BJ (cell line): ENCODE measurements around the gene SH3PXD2B. TPM values are rescaled to one million over a fixed set of nuclear protein-coding genes. Genes with fewer than 3 reads are reported as not detected.
"Not testable (repeated sequence)": the region's sequence is repeated elsewhere in the genome, so short reads cannot be mapped to it uniquely, and the experiment has no call there.

Experiments
- CTCF ChIA-PET: fragments of 350-600 bp; formaldehyde crosslinking; extraction: SDS; loops from one replicate; lab custom pipeline; 2021; ENCODE audit warnings: antibody characterized with exemption, inconsistent platforms; lab: Yijun Ruan, JAX
- POLR2A ChIA-PET: fragments of 300-600 bp; sonication (Branson Sonifier 250); formaldehyde crosslinking; extraction: SDS; loops from one replicate; lab custom pipeline; 2021; ENCODE audit warnings: antibody characterized with exemption; lab: Charles Lee
- DNase-seq: peaks from one replicate; pipeline ENCODE4 v3.0.0-alpha.2; 2011; ENCODE audit warnings: low read depth
- H3K27me3 ChIP-seq: 2 replicates; pipeline ENCODE4 v1.6.0; 2011; ENCODE audit warnings: low read length; ENCODE audit not compliant: control insufficient read depth, insufficient read depth
- H3K36me3 ChIP-seq: 2 replicates; pipeline ENCODE4 v1.5.1; 2011; ENCODE audit warnings: low read length; ENCODE audit not compliant: control insufficient read depth, insufficient read depth
- H3K4me3 ChIP-seq: 2 replicates; pipeline ENCODE4 v1.5.1; 2011; ENCODE audit warnings: low read depth, mild to moderate bottlenecking, control low read depth, low read length
- polyA plus RNA-seq: library from polyadenylated mRNA; depleted of rRNA; stranded (reverse); fragments of >200 nt; gene quantifications from 2 replicates; pipeline ENCODE4 v1.2.3, GENCODE V29; 2011
- TF ChIP-seq, protein P1 (sequence below): IDR thresholded peaks from 2 replicates; pipeline ENCODE4 v1.5.1; 2011; ENCODE audit warnings: low read depth, mild to moderate bottlenecking, control low read depth, inconsistent platforms, low read length, moderate library complexity; ENCODE audit not compliant: insufficient read depth

Gene SH3PXD2B
- polyA plus RNA-seq, 1 experiment = 15.5 TPM

DNA sequence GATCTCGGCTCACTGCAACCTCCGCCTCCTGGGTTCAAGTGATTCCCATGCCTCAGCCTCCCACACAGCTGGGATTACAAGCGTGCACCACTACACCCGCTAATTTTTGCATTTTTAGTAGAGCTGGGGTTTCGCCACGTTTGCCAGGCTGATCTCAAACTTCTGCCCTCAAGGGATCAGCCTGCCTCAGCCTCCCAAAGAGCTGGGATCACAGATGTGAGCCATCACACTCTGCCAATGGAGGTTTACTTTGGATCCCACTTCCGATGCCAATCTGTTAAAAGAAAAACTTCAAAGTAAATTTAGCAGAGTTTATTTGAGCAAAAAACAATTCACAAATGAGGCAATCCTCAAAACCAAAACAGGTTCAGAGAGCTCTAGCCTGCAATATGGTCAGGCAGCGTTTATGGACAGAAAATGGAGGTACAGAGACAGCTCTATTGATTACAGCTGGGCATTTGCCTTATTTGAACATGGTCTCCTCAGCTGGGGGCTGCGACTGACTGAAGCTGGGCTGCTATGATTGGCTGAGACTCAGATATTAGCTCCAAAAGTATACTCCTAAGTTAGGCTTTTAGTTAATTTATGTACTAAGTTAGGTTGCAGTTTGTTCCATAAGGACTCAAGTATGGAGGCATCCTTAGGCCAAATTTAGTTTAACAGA is 152.1 kb downstream of the SH3PXD2B start:
- TF ChIP-seq, protein P1, sequence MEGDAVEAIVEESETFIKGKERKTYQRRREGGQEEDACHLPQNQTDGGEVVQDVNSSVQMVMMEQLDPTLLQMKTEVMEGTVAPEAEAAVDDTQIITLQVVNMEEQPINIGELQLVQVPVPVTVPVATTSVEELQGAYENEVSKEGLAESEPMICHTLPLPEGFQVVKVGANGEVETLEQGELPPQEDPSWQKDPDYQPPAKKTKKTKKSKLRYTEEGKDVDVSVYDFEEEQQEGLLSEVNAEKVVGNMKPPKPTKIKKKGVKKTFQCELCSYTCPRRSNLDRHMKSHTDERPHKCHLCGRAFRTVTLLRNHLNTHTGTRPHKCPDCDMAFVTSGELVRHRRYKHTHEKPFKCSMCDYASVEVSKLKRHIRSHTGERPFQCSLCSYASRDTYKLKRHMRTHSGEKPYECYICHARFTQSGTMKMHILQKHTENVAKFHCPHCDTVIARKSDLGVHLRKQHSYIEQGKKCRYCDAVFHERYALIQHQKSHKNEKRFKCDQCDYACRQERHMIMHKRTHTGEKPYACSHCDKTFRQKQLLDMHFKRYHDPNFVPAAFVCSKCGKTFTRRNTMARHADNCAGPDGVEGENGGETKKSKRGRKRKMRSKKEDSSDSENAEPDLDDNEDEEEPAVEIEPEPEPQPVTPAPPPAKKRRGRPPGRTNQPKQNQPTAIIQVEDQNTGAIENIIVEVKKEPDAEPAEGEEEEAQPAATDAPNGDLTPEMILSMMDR = no peak
- no peak for DNase-seq
- Histone ChIP-seq H3K36me3 (no peaks in the 10 kb centered on the region), H3K4me3 (no peak overlapping the region), H3K27me3 (no peaks in the 10 kb centered on the region; the same call in 1 of the 2 replicates)
- CTCF ChIA-PET = interaction anchor here (0.6 to 2.8 kb wide), 6 partner anchors 8 to 391 kb away, joined by 3 to 14 read pairs (median 3); no protein-coding TSS in a partner anchor
- POLR2A ChIA-PET = interaction anchor here (0.5 kb wide), 1 partner anchor 11 kb away, joined by 4 read pairs; no protein-coding TSS in a partner anchor

DNA sequence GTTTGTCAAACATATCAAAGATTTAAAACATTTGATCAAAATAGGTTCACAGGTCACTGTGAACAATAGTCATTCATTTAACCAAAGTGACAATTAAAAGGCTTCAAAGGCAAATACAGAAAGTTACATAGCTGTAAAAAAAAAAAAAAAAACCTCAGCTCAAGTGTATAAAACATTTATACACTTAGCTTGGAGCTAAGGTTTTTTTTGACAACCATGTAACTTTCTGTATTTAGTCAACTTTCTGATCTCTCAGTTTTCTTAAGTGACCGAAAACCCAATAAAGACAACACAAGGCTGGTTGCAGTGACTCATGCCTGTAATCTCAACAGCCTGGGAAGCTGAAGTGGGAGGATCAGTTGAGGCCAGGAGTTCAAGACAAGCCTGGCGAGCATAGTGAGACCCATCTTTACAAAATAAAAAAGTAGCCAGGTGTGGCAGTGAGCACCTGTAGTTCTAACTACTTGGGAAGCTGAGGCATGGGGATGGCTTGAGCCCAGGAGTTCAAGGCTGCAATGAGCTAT is 154.3 kb downstream of the SH3PXD2B start:
- ChIA-PET CTCF (no interaction called here), POLR2A (no interaction called here)
- no peak overlapping the region for H3K4me3 ChIP-seq
- DNase-seq = no peak
- H3K36me3 ChIP-seq = no peaks in the 10 kb centered on the region
- TF ChIP-seq, protein P1 = no peak
- no peaks in the 10 kb centered on the region; the same call in 1 of the 2 replicates for H3K27me3 ChIP-seq

DNA sequence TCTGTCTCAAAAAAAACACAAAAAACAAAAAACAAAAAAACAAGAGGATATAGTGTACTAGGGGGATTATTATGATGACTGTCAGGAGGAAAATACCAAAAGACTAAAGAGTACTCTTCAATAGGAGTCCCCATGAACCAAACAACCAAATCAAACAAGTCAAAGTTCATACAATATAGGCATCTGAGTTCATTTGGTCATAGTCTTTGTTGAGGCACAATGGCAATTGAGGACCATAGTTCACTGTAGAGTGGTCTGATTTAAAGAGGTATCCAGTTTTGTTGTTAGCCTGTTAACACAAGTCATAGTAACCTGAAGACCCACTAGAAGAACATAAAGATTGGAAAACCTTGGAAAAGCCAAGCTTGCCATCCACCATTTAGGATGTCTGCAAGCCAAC is 159.5 kb downstream of the SH3PXD2B start:
- ChIA-PET CTCF (interaction anchor here (2.2 kb wide), 2 partner anchors 8 to 187 kb away, joined by 5 to 14 read pairs; no protein-coding TSS in a partner anchor), POLR2A (no interaction called here)
- DNase-seq = no peak
- TF ChIP-seq, protein P1 = no peak
- Histone ChIP-seq H3K4me3 (no peak overlapping the region), H3K27me3 (no peaks in the 10 kb centered on the region; the same call in 1 of the 2 replicates), H3K36me3 (no peaks in the 10 kb centered on the region)

DNA sequence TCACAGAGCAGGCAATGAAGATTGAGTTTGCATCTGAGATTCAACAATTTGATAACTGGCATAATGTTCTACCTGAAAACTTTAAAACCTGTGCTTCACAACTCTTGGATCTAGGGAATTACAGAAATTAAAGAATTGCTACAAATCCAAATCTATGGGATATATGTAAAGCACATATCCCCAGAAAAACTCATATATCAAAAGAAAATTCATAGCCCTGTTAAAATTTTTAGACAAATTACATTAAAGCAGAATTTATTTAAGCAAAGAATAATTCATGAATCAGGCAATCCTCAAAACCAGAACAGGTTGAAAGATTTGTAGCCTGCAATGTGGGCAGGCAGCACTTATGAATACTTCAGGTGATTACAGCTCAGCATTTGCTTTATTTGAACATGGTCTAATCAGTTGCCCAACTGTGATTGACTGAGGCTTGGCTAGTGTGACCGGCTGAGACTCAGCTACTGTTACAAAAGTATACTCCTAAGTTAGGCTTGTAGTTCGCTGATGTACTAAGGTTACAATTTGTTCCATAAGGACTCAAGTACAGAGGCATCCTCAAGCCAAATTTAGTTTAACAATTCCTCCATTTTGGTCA is 160.5 kb downstream of the SH3PXD2B start:
- POLR2A ChIA-PET = no interaction called here
- DNase-seq = no peak
- Histone ChIP-seq H3K27me3 (no peaks in the 10 kb centered on the region; the same call in 1 of the 2 replicates), H3K36me3 (no peaks in the 10 kb centered on the region), H3K4me3 (no peak overlapping the region)
- CTCF ChIA-PET = interaction anchor here (0.5 to 2.2 kb wide), 31 partner anchors 9 to 681 kb away, joined by 3 to 14 read pairs (median 4); partner anchors contain the start of genes FBXW11, STK10 and UBTD2
- TF ChIP-seq, protein P1 = no peak

DNA sequence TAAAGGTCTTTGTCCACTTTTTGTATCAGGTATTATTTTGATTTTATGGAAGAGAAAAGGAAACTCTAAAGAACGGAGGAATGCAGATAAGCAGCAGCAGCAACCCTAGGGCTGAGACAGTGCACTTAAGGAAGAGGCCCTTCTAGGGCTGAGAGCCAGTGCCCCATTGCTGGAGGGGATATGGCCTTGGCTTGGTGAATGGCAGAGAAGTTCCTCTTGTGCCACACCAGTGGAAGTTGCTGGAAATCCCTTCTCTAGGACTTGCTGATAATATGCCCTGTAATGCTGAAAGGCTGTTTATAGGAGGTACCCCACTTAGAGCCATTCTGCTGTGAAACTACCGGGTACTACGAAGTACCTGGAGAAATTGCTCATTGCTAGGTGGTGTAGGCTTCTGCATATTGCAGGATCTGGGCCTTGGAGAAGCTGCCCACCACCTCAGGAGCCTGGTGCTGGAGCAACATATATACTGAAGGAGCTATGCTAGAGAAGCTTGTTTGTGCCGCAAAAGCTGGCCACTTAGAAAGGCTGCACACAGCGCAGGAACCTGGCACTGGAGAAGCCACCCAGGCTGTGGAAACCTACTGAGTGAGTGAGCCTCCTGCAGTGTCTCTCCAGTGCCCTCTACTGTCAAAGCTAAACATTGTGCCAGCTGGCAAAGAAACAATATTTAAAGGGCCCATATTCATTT is 161.1 kb downstream of the SH3PXD2B start:
- Histone ChIP-seq H3K4me3 (no peak overlapping the region), H3K27me3 (no peaks in the 10 kb centered on the region; the same call in 1 of the 2 replicates), H3K36me3 (no peaks in the 10 kb centered on the region)
- TF ChIP-seq, protein P1 = peak; percentile 94
- no peak for DNase-seq
- POLR2A ChIA-PET = no interaction called here
- CTCF ChIA-PET = interaction anchor here (0.5 to 2.5 kb wide), 34 partner anchors 8 to 682 kb away, joined by 3 to 14 read pairs (median 4); partner anchors contain the start of genes FBXW11, STK10 and UBTD2

DNA sequence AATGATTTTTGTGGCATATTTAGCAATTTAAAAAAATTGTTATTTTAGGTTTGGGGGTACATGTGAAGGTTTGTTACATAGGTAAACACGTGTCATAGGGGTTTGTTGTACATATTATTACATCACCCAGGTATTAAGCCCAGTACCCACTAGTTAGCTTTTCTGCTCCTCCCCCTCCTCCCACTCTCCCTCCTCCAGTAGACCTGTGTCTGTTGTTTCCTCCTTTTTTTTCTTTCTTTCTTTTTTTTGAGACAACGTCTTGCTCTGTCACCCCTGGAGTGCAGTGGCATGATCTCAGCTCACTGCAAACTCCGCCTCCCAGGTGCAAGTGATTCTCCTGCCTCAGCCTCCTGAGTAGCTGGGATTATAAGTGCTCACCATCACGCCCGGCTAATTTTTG is 162.5 kb downstream of the SH3PXD2B start:
- H3K4me3 ChIP-seq, DNase-seq, H3K27me3 ChIP-seq, POLR2A ChIA-PET, H3K36me3 ChIP-seq: not testable (repeated sequence)
- CTCF ChIA-PET = interaction anchor here (0.6 to 2.5 kb wide), 8 partner anchors 11 to 873 kb away, joined by 3 to 10 read pairs (median 4); partner anchors contain the start of gene STK10
